GM21390 (cell line): ENCODE results near the gene PSENEN.

Experiments used
- ATAC-seq: cut with Tn5 transposase; IDR thresholded peaks from one replicate; pipeline ENCODE4 v1.9.1; 2021; ENCODE audit not compliant: unreplicated experiment

The PSENEN gene

DNA sequence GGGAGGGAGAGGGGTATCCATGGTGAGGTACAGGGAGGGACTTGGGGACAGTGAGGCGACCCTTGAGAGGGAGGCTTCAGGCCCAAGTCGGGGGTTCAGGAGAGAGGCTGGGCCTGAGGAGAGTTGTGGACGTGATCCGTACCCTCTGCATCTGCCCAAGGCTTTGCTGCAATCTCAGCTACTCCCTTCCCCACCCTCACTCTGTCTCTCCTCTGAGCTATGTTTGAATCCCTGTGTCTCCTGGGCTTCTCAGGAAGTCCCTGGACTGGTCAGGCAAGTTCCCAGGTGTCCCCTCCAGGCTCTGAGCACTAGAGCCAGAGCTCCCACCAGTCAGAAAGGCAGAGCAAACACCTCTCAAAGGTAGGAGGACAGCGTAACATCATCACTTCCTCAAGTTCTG lies 4.7 kb downstream of the PSENEN start:
- no peak for ATAC-seq

DNA sequence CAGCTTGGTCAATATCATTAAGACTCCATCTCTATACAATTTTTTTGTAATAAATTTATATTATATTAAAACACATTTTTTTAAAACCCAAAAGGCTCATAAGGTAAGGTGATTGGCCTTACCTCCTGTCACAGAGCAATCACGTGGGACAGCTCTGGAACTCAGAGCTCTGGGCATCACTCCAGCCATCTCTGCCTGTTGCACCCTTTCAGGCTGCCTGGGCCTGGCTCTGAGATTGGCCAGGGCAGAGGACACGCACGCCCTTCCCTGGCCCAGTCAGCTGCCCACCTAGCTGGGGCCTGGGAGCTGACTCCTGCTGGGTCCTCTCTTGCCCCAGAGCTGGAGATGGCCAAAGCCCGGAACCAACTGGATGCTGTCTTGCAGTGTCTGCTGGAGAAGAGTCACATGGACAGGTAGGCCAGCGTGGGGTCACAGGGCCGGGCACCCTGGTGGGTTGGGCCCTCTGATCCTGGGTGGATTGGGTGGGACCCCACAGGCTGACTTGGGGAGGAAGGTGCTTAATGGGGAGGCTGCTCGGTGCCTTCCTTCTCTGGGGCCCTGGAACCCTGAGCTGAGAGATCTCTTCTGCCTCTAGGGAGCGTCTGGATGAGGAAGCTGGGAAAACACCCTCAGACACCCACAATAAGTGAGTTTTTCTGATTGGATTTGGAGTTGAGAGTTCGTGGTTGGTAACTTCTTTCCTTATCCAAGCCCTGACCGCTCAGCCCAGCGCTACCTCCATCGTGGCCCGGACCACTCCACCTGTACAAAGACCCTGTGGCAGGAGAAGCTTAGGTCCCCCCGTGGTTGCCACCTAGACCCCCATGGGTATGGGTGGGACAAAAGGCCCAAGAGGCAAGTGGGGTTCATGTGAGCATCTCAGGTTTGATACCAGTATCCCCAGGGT lies 6.6 kb downstream of the PSENEN start:
- no peak for ATAC-seq

DNA sequence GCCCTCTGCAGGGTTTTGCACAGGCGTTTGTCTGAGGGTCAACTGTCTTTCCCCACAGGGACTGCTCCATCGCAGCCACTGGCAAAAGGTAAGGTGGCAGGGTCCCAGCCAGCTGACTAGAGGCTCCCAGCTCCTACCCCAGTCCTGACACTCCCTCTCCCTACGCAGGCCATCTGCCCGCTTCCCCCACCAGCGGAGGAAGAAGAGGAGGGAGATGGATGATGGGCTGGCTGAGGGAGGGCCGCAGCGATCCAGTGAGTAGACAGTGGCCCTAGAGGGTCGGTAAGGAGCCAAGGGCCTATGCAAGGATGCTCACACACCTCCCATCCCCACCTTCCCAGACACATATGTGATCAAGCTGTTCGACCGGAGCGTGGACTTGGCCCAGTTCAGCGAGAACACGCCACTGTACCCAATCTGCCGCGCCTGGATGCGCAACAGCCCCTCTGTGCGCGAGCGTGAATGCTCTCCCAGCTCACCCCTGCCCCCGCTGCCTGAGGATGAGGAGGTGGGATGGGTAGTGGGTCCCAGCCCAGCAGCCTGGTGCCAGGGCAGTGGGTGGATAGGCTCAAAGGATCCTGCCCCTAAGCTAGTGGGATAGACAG lies 7.4 kb downstream of the PSENEN start:
- no peak for ATAC-seq

DNA sequence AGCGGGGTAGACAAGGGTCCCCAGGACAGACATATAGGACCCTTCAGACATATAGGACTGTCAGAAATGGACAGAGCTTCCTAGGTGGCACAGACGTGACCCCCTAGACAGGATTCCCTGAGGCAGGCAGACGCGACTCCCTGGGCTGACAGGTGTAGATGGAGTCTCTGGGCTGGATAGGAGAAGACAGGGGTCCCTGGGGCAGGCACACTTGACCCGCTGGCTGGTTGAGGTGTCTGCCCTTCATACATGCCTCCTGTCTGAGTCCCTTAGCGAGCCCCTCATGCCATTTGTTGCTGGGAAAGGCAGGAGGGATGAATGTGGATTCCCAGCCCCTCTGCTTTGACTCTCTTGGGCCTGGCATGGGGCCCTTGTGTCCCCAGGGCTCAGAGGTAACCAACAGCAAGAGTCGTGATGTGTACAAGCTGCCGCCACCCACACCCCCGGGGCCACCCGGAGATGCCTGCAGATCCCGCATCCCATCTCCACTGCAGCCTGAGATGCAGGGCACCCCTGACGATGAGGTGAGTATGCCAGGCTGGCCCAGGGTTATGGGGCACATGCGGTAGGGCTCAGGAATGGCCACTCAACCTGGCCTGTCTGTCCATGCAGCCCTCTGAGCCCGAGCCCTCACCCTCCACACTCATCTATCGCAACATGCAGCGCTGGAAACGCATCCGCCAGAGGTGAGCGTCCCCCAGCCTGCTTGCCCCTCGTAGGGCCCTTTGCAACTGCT lies 8.4 kb downstream of the PSENEN start:
- ATAC-seq, result no peak

DNA sequence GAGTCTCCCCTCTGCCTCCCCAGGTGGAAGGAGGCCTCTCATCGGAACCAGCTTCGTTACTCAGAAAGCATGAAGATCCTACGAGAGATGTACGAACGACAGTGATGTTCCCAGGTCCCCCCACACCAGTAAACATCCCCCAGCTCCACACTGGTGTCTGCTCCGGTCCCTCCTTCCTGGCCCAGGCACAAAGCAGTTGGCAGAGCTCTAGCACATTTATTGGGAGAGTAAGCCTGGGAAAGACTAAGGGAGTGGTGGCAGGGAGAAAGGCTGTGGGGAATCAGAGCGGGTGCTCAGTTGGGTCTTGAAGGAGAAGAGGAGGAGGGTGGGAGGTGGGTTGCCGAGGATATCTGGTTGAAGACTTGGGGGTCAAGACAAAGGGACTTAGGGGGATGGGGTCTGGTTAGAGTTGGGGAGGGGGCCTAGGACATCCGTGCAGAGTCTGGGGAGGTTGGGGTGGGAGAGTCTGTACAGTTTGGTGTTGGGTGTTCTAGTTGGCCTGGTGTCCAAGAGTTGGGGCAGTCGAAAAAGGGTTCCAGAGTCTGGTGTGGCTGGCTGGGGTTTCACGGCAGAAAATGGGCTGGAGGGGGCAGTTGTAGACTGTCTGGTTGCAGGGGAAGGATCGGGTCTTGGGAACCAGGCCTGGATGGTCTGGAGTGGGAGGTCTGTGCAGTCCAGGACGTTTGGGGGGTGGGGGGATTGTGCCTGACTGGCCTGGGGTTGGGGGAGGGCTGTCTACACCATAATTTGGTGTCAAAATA lies 9.1 kb downstream of the PSENEN start:
- no peak for ATAC-seq

DNA sequence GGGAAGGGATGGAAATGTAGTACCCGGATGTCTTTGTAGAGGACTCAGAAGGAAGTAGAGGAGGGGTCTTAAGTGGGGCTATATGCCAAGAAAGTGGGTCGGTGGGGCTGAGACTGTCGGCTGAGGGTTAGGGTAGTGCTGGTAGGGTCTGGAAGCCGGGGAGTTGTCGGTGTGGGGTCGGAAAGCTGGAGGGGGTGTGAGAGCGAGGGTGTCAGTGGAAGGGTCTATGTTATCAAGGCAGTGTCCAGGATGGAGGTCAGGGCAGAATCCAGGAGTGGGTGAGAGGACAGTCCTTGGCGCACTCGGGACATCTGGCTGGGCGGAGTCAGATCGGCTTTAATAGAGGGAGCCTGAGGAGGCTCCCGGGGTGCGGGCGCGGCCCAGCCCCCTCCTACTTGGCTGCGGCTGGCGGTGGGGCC lies 9.7 kb downstream of the PSENEN start:
- ATAC-seq, result no peak

DNA sequence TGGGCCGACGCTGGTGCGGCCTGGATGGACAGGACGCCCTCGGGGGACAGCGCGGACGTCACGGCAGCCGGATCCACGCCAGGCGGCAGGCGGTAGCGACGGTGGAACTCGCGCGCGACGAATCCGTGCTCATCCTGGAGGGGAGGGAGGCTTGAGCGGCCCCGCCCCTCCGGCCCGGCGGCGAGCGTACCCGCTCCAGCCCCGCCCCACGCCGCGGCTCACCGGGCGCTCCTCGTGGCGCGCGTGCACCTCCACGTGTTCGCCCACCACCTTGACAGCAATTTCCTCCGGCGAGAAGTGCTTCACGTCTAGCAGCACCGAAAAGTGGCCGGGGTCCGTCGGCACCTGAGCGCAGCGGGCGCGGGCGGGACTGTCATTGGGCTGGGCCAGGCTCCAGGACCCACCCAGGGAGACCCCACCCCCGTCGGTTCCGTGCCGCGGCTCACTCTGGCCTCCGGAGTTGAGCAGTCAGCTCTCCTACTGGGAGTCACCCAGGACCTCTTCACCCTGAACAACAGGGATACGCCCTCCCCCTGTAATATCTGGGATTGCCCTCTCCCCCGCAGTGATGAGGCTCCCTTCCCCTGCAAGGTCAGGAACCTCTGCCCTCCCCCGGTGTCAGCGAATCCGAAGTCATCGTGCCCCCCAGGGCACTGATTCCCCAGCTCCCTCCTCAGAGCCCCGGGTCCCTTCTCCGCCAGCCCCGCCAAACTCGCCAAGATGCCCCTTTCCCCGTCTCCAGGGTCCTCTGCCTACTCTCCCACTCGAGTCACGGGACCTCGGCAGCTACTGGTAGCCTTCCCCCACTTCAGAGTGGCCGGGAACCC lies 10.3 kb downstream of the PSENEN start:
- ATAC-seq, result no peak

DNA sequence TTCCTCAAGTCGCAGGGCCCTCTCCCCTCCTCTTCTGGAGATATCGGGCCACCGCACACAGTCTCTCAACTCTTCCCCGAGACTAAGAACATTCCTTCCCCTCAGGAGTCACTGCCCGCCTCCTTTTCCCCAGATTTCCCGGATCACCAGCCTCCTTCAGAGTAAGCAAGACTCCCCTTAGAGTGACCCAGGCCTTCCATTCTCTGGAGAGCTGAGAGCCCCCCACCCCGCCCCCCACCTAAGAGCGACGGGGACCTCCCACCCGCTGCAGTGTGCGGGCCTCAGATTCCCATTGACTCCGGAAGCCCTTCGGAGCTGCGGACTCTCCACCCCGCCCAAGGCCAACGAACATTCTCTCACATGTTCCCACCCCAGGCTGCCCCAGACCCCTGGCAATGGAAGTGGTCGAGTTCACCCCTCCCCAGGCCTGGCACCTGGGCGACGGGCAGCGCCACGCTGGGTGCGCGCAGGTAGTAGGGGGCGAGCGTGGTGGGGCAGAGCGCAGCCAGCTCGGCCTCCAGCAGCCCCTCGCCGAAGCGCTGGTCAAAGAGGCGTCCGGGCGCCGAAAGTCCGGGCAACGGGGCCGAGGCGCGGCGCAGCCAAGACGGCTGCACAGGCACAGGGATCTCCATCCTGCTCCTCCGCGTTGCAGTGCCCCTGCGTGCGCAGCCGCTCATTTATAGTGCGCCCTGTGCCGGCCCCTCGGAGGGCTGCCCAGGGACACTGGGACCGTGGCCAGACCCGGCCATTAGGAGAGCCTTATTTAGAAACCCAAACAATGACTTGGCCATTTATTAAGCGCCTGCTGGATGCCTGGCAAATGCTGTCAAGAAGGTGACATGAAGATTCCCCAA lies 11.2 kb downstream of the PSENEN start, which contains the start of gene HSPB6:
TSS of gene HSPB6 (minus strand) at position 653 of the 854 bp plus-strand sequence. CDS start at position 632, 21 bp downstream.
- no peak for ATAC-seq

DNA sequence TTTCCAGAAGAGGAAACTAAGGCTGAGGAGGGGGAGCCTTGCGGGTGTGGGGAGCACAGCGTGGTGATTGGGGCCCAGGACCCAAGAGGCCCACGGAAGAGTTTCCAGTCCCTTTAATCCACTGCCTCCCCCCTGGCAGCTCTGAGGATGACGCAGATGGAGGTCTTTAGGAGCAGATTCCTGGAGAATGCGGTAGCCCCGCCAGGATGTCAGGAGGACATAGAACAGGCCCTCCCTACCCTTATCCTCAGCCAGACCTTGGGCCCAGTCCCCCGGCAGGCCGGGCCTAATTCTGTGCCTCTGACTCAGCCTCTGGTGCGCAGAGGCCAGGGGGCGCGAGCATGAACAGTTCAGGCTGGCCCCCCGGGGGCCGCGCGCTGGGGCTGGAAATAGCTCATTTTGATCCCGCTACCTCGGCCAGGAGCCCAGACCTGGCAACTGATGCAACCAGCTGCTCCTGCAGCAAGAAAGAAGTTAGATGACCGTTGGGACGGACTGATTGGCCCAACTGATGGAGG lies 11.8 kb downstream of the PSENEN start:
- no peak for ATAC-seq

DNA sequence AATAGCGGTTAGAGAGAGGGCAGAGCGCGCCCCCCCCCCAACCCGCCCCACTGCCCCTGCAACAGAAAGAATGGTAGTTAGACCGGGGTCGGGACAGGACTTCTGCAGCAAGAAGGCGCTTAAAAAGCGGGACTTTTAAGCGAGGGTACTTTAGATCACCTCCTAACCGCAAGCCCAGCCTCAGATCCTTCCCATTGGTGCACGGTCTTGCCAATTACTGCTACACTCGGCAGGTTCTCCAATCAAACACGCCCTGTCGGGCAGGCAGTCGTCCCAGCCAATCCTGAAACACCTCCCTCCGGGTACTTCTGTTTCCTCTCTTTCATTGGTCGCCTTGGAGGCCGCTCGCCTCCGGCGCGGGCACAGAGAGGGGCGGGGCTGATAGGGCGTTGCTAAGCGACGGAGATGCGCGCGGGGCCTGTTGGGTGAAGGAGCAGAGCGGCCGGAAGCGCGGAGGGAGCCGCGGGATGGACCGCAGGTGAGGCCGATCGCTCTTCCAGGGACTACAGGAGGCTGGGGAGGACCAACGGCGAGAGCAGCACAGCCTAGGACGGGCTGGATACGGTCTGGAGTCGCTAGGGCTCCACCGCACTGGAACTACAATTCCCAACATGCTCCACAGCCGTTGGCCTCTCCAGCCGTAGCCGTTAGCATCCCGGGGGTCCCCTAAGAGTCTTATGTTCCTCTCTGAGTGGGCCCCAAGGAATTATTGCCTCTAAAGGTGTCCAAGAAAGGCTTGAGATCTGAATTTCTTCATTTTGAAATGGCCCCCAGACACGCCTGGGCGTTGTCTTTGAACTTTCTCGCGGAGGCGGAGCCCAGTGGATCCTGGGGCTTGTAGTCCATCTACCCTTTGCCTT lies 12.5 kb downstream of the PSENEN start, which contains the start of gene PROSER3:
TSS of gene PROSER3 (plus strand) at position 428 of the 860 bp plus-strand sequence. CDS start at position 468, 40 bp downstream.
- ATAC-seq, result peak; percentile 93

DNA sequence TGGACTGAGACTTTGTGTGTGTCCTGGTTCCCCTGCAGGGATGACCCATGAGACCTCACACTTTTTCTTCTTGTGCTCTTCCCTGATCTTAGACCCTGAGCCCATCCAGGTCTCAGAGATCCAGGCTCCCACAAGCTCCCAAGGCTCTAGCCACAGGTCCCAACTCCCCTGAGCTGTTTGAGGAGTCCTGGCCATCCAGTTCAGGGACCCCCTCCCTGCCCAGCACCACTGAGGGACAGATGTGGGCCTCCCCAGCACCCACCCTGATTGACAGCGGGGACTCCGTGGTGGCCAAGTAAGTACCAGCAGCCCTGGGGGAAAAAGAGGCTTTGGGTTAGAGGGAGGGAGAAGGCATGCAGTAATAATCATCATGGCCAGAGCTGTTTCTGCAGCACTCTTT lies 14.2 kb downstream of the PSENEN start:
- no peak for ATAC-seq

DNA sequence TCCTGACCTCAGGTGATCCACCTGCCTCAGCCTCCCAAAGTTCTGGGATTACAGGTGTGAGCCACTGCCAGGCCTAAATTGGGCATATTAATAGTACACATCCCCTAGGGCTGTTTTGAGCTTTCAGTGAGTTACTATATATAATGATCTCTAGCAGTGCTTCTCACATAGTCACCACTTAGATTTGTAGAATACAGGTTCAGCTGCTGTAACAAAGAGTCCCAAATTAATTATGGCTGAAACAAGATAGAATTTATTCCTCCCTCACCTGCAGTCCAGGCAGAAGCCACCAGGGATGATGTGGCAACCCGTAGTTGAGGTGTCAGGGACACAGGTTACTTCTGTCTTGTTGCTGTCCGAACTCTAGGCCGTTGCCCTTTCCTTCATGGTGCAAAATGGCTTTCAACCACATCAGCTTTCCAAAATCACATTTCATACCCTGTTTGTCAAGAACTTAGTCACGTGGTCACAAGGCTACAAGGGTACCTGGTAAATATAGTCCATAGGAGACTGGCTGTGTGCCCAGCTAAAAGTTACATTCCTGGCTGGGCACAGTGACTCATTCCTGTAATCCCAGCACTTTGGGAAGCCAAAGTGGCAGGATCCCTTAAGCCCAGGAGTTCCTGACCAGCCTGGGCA lies 15.4 kb downstream of the PSENEN start:
- no peak for ATAC-seq

DNA sequence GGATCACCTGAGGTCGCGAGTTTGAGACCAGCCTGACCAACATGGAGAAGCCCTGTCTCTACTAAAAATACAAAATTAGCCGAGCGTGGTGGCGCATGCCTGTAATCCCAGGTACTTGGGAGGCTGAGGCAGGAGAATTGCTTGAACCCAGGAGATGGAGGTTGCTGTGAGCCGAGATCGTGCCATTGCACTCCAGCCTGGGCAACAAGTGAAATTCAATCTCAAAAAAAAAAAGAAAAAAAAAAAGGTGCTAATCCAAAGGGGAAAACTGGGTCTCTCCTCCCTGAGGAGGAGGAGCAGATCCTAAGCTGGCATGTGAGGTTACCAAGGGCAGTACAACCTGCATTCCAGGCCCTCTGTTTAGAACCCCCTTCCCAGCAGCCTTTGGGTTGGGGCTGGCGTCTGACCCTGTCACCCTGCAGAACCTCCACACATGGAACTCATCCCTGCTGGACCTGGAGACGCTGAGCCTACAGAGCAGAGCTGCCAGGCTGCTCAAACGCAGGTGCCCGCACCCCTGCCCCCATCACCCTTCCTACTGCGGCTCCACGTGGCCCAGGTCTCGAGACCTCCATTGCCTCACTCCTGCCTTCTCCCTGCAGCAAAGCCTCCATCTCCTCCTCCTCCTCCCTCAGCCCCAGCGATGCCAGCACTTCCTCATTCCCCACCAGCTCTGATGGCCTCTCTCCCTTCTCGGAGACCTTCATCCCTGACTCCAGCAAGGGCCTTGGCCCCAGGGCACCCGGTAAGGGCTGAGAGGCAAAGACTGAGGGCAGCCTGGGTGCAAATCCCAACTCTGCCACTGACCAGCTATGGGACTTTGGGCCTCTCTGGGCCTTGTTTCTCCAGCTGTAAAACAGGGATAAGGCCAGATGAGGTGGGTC lies 19.2 kb downstream of the PSENEN start:
- ATAC-seq, result no peak

DNA sequence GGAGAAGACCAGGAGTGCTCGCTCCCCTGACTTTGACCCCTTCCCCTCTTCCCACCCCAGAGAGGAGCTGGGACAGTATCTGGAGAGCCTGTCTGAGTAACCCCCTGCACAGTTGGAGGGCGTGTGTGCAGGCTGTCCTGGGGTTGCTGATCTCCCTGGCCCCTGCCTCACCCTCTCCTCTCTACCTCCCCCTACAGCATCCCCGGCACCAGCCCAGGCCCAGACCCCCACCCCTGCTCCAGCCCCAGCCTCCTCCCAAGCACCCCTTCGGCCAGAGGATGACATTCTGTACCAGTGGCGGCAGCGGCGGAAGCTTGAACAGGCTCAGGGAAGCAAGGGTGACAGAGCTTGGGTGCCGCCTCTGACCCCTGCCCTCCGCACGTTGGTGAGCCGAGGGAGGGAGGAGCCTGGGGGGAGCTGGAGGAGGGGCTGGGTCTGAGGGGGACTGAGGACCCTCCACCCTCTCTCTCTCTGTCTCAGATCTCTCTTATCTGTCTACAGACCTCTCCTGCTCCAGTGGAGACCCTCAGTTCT lies 21.2 kb downstream of the PSENEN start:
- ATAC-seq, result no peak

DNA sequence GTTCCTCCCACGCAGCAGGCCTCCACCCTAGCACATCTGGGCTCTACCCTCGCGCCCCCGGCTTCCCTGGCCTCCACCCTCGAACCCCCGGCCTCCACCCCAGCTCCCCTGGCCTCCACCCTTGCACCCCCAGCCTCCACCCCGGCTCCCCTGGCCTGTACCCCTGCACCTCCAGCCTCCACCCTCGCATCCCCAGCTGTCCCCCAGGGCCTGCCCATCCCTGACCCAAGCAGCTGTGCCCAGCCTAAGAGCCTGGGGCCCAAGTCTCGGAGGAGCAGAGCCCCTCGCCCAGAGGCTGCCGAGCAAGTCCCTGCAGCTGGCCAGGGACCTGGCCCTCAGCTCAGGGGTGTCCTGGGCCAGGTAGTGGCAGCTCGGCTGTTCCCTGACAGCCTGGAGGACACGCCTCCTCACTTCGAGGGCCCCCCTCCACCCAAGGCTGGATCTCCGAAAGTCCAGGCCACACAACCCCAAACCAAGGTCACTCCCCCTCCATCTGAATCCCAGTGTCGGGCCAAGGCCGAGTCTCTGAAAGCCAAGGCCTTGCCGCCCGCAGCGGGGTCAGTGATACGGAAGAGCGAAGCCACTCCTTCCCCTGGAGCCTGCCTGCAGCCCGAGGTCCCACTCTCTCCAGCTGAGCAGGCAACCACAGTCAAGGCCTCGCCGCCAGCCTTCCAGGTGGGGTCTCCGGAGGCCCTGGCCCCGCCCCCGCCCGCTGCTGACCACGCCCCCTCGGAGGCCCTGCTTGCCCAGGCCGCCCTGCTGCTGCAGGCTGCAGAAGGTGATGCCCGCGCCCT lies 22.0 kb downstream of the PSENEN start:
- no peak for ATAC-seq
